ENCODE measurements around the gene WWOX.

The WWOX gene

GRCh38 chr16:78150233-78150632, 50.8 kb downstream of the WWOX start:
- no peak overlapping the region for H3K4me3 ChIP-seq (replicated peaks in 1 of 2; ENCODE audit: low read depth in 2 of 2, low read length in 2 of 2)
- no peak for TF ChIP-seq CTCF (IDR thresholded peaks at IDR 0.05; ENCODE audit: low read depth, low read length)
- DNase-seq (ENCODE audit: low read depth in 2 of 2) = no peak

DNA sequence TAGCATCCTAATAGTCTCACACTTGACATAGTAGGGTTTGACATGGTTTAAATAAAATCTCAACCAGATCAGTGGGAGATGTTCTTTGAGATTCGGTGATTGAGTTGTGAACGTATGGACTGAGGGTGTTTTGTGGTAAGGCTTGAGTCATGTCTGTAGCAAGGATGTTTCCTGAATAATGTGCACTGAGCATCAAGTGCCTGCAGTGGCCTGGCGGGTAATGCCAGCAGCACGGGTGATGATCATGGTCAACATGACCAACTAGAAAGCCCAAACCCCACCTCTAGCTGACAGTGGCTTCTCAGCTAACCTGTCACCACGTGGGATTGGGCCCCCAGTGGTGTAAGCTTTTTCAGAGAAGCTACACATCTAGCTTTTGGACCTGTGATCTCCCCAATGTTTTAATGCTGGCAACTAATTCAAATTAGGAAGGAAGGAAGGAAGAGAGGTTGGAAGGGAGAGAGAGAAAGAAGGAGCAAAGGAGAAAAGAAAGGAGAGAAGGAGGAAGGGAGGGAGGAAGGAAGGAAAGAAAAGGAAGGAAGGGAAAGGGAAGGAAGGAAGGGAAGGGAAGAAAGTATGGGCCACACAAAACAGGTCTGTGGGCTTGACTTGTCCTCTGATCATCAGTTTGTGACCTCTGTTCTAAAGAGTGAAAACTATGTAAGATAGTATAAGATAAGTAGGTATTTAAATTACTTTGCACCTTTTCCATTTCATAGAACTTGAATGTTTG, 55.4 kb downstream of the WWOX start:
- TF ChIP-seq CTCF (IDR thresholded peaks at IDR 0.05; ENCODE audit: low read depth, low read length) = no peak
- DNase-seq (ENCODE audit: low read depth in 2 of 2) = no peak
- H3K4me3 ChIP-seq (replicated peaks in 1 of 2; ENCODE audit: low read depth in 2 of 2, low read length in 2 of 2) = no peak overlapping the region

- TF ChIP-seq CTCF (IDR thresholded peaks at IDR 0.05; ENCODE audit: low read depth, low read length) = no peak
- DNase-seq (ENCODE audit: low read depth in 2 of 2) = no peak
- no peak overlapping the region for H3K4me3 ChIP-seq (replicated peaks in 1 of 2; ENCODE audit: low read depth in 2 of 2, low read length in 2 of 2)
Measured at GRCh38 chr16:78155791-78156345, 56.4 kb downstream of the WWOX start.

DNA sequence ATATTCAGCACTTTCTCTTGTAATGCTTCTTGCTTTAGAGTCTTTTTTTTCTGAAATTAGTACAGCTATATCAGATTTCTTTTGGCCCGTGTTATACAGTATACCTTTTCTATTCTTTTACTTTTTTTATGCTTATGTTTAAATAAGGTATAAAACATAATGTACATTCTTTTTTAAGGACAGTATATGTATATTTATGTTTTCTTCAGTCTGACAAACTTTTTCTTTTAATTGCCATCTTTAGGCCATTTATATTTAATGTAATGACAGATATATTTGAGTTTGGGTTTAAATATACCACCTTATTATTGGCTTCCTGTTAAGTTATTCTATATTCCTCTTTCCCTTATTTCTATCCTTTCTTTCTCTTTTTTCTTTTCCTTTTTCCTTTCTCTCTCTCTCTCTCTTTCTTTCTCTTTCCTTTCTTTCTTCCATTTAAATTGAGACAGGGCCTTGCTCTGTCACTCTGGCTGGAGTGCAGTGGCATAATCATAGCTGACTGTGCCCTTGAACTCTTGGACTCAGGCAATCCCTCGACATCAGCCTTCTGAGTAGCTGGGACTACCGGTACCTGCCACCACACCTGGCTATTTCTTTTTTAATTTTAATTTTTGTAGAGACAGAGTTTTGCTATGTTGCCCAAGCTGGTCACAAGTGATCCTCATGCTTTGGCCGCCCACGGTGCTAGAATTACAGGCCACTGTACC, 61.7 kb downstream of the WWOX start:
- H3K4me3 ChIP-seq (replicated peaks in 1 of 2; ENCODE audit: low read depth in 2 of 2, low read length in 2 of 2) = no peak overlapping the region
- no peak for DNase-seq (ENCODE audit: low read depth in 2 of 2)
- TF ChIP-seq CTCF (IDR thresholded peaks at IDR 0.05; ENCODE audit: low read depth, low read length) = no peak

GRCh38 chr16:78163772-78164670, 64.6 kb downstream of the WWOX start:
- no peak for TF ChIP-seq CTCF (IDR thresholded peaks at IDR 0.05; ENCODE audit: low read depth, low read length)
- H3K4me3 ChIP-seq (replicated peaks in 1 of 2; ENCODE audit: low read depth in 2 of 2, low read length in 2 of 2) = no peak overlapping the region
- DNase-seq (ENCODE audit: low read depth in 2 of 2) = peak in 1 of 2 donors; percentile 64

DNA sequence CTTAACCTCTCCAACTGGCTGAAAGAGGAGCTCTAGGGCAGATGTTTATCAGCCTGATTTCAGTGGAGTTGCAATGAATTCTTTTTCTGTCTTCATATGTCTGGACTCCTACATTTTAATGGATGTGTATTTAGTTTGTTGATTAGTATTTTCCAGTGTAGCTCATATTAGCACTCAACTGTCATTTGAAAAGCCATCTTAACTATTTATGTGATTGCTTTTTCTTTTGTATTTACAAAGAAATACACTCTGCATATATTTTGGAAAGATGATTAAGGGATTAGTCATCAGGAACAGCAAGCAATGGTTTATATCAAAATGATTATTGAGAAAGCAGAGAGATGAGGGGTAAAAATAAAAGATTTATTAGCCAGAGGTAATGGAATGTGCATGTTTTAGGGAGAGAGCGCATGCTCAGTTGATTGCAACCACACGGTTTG, 71.1 kb downstream of the WWOX start:
- TF ChIP-seq CTCF (IDR thresholded peaks at IDR 0.05; ENCODE audit: low read depth, low read length) = no peak
- peak in 1 of 2 donors; percentile 7 for DNase-seq (ENCODE audit: low read depth in 2 of 2)
- no peak overlapping the region for H3K4me3 ChIP-seq (replicated peaks in 1 of 2; ENCODE audit: low read depth in 2 of 2, low read length in 2 of 2)
